ENCODE results near the gene DCC.
A peak's percentile ranks its signal among the peaks of the same experiment; 100 is the strongest.

The DCC gene

DNA sequence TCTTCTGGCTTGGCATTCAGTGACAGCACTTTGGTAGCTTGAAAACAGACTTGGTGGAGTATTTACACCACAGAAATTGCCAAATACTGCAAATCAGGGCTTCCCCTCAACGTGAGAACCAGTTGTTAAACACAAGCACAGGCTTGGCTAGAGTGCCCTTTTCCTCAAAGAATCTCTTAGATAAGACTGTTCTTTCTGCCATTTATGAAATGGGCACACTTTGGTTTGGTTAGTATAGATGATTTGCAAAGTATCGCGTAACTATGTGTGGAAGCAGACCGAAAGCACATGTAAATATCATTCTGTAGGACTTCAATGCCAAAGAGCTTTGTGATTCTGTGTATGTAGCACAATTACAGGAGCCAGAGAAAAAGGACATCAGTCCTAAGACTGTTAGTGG is 308.2 kb downstream of the DCC start:
- no peak for TF ChIP-seq CTCF (conservative IDR thresholded peaks at IDR 0.05; ENCODE audit: low read length)
- H3K4me3 ChIP-seq (ENCODE audit: low read length): no peak overlapping the region
- DNase-seq (ENCODE audit: low read depth): no peak

DNA sequence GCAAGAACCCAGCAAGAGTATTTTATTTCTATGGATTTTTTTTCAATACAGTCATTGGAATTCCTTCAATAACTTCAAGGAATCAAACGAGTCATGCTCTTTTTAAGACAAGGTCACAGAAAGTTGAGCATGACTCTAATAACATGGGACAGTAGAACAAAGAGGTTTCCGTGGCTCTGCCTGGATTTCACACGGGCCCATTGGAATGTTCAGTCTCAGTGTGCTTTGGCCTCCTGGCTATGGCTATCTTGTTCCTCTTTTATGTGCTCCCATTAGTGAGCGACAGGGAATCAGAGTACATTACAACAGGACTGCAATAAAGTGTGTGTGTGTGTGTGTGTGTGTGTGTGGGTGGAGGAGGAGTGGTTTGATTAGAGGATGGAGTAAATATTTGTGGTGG is 312.4 kb downstream of the DCC start:
- no peak overlapping the region for H3K4me3 ChIP-seq (ENCODE audit: low read length)
- no peak for TF ChIP-seq CTCF (conservative IDR thresholded peaks at IDR 0.05; ENCODE audit: low read length)
- DNase-seq (ENCODE audit: low read depth): no peak

DNA sequence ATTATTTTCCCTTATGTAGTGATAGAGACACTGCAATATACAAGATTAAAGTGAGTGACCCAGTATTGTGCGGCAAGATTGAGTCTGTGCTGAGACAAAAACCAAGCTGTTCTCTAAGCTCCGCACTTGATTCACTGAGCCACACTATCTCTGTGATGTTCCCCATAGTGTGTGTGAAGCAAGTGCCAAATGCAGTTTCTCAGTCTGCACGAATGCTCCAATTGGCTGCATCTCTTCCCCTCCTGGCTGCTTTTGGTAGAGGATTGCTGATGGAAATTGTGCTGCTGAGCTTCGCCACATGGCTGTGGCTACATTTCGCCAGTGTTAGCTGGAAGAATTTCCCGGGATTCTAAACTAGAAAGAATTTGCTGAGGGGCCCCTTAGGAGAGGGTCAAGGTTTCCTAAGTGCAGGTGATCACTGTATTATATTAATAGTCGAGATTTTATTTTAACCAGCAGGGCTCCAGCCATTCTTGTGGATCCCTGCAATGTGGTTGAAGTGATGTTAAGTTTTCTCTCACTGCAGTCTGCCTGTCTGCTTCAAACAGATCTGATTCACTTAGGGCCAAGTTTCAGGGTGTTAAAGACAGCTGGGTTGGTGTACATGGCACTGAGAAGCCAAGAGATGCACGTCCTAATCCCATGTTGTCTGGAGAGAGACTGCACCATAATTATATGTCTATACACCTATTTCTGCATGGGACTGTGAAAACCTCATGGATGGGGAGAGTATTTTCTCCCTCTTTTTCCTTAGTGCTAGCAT is 317.2 kb downstream of the DCC start:
- no peak for DNase-seq (ENCODE audit: low read depth)
- no peak overlapping the region for H3K4me3 ChIP-seq (ENCODE audit: low read length)
- TF ChIP-seq CTCF (conservative IDR thresholded peaks at IDR 0.05; ENCODE audit: low read length): no peak

DNA sequence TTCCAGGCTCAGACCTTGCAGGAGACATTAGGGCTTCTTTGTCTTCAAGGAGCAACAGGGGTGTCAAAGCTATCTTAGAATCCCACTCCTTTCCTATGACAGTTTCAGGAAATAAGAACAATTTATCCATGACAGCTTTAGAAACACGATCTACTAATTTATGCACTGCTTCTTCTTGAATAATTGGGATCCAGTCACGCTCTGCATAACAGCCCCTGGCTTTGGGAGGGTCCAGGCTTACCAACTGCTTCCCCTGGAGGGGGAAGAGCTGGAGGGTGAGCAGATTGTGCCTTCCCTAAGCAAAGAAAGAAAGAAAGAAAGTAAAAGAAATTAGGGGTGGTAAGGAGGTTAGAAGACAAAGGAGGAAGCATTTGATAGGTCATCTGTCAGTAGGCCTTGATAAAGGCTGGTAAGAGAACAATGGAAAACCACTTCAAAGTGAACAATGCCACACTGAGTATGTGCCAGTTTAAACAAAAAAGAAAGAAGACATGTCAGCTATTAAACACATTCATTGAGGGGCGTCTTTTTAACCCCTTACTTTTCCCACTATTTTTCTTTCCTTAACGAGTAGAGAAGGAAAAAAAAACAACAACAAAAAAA is 327.6 kb downstream of the DCC start:
- no peak overlapping the region for H3K4me3 ChIP-seq (ENCODE audit: low read length)
- DNase-seq (ENCODE audit: low read depth): no peak
- TF ChIP-seq CTCF (conservative IDR thresholded peaks at IDR 0.05; ENCODE audit: low read length): no peak

- DNase-seq (ENCODE audit: low read depth): peak; percentile 15
- peak; percentile 33 for TF ChIP-seq CTCF (conservative IDR thresholded peaks at IDR 0.05; ENCODE audit: low read length)
- no peak overlapping the region for H3K4me3 ChIP-seq (ENCODE audit: low read length)
Measured at GRCh38 chr18:52670896-52671295, 330.9 kb downstream of the DCC start.

DNA sequence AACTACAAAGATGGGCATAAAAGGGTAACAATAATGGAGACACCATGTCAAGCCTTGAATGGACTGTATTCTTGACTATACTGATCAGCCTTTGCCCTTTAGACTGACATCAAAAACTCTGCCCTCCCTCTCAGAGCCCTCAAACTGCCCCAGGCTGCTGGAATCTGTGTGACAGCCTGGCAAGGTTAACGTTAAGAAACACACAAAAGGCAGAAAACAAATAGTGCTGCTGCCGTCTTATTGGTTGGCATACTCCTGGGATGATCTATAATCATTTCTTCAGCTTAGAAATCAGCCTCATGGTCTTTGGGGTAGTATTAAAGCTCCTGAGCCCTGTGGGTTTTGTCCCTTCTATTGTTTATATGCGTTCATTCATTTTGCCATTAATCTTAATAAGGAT is 338.0 kb downstream of the DCC start:
- H3K4me3 ChIP-seq (ENCODE audit: low read length): no peak overlapping the region
- no peak for TF ChIP-seq CTCF (conservative IDR thresholded peaks at IDR 0.05; ENCODE audit: low read length)
- DNase-seq (ENCODE audit: low read depth): no peak

- DNase-seq (ENCODE audit: low read depth): no peak
- TF ChIP-seq CTCF (conservative IDR thresholded peaks at IDR 0.05; ENCODE audit: low read length): no peak
- no peak overlapping the region for H3K4me3 ChIP-seq (ENCODE audit: low read length)
Measured at GRCh38 chr18:52678551-52678950, 338.6 kb downstream of the DCC start.

All from AG10803 (cell line).